Measurements from ENCODE around the gene IFT74.

IFT74 gene

DNA sequence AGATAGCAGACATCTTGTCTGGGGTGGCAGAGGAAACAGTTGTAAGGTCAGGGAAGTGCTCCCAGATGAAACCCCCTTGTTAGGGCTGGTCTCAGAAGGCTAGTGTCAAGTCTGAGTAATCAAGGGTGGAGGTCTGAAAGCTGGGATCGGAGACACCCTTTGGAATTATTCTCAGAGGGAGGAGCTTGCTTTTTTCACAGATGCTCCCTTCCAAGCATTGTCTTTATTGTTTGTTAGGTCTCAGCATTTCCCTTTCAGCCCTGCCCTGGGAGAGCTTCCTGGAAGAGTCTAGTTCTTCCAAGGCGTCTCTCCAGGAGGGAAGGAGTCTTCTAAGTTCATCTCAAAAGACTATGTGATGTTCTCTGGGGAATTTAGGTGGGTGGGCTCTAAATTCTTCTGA, 156.0 kb downstream of the IFT74 start:
- H3K9me3 ChIP-seq (ENCODE audit: control insufficient read depth, insufficient read depth, low read depth, low read length) = no peaks in the 10 kb centered on the region
- H3K4me1 ChIP-seq (ENCODE audit: control insufficient read depth, insufficient read depth, low read length) = no peaks in the 10 kb centered on the region
- ChIA-PET CTCF (interaction anchor here (0.6 kb wide), 1 partner anchor 81 kb away, joined by 5 read pairs; no protein-coding TSS in a partner anchor), POLR2A (no interaction called here)
- H3K4me3 ChIP-seq (ENCODE audit: low read depth, low read length) = no peak overlapping the region
- H3K27ac ChIP-seq (ENCODE audit: extremely low read depth, low read depth, low read length) = no peak overlapping the region
- TF ChIP-seq ZFP37 (tag by site-specific recombination; IDR thresholded peaks at IDR 0.05) = no peak
- TF ChIP-seq, protein P1, sequence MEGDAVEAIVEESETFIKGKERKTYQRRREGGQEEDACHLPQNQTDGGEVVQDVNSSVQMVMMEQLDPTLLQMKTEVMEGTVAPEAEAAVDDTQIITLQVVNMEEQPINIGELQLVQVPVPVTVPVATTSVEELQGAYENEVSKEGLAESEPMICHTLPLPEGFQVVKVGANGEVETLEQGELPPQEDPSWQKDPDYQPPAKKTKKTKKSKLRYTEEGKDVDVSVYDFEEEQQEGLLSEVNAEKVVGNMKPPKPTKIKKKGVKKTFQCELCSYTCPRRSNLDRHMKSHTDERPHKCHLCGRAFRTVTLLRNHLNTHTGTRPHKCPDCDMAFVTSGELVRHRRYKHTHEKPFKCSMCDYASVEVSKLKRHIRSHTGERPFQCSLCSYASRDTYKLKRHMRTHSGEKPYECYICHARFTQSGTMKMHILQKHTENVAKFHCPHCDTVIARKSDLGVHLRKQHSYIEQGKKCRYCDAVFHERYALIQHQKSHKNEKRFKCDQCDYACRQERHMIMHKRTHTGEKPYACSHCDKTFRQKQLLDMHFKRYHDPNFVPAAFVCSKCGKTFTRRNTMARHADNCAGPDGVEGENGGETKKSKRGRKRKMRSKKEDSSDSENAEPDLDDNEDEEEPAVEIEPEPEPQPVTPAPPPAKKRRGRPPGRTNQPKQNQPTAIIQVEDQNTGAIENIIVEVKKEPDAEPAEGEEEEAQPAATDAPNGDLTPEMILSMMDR (tag by site-specific recombination; IDR thresholded peaks at IDR 0.05) = no peak
- no peak for TF ChIP-seq ZNF248 (tag by site-specific recombination; IDR thresholded peaks at IDR 0.05)
- TF ChIP-seq, protein P2, sequence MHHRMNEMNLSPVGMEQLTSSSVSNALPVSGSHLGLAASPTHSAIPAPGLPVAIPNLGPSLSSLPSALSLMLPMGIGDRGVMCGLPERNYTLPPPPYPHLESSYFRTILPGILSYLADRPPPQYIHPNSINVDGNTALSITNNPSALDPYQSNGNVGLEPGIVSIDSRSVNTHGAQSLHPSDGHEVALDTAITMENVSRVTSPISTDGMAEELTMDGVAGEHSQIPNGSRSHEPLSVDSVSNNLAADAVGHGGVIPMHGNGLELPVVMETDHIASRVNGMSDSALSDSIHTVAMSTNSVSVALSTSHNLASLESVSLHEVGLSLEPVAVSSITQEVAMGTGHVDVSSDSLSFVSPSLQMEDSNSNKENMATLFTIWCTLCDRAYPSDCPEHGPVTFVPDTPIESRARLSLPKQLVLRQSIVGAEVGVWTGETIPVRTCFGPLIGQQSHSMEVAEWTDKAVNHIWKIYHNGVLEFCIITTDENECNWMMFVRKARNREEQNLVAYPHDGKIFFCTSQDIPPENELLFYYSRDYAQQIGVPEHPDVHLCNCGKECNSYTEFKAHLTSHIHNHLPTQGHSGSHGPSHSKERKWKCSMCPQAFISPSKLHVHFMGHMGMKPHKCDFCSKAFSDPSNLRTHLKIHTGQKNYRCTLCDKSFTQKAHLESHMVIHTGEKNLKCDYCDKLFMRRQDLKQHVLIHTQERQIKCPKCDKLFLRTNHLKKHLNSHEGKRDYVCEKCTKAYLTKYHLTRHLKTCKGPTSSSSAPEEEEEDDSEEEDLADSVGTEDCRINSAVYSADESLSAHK (tag by site-specific recombination; IDR thresholded peaks at IDR 0.05) = no peak
- no peak for TF ChIP-seq MZF1 (tag by site-specific recombination; IDR thresholded peaks at IDR 0.05; ENCODE audit: borderline replicate concordance)
- no peaks in the 10 kb centered on the region for H3K36me3 ChIP-seq (ENCODE audit: control insufficient read depth in 2 of 2, insufficient read depth in 1 of 2, low read length in 2 of 2)

Data from HEK293 (cell line).